ENCODE measurements around the gene PNPLA4. TPM values are rescaled to one million over a fixed set of nuclear protein-coding genes. Genes with fewer than 3 reads are reported as not detected.

The PNPLA4 gene
- total RNA-seq, 4 donors from 2014 or later: 0.83 to 25.5 (median 10.9) TPM

DNA sequence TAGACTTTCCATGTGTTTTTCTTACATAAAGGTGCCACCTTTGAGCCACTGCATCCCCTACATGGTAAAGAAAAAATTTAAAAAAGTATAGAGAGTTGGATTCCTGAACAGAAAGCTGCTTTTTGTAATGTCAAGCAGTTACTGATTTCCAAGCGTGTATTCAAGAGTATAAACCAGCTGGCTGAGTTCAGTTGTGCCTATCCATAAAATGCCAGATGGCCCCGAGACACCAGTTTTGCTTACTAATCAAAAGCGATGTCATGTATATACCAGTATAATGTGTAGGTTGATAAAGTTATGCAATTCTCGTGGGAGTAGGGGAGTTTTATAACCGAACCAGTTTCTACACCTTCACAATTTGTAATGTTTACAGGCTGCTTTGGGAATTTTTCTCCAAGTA lies 26.2 kb upstream of the PNPLA4 start:
- no peak overlapping the region for H3K4me3 ChIP-seq
- no peaks in the 10 kb centered on the region for H3K9me3 ChIP-seq
- H3K27ac ChIP-seq: no peak overlapping the region
- no peaks in the 10 kb centered on the region for H3K27me3 ChIP-seq
- H3K4me1 ChIP-seq: no peaks in the 10 kb centered on the region
- no peak for DNase-seq
- TF ChIP-seq, protein P1, sequence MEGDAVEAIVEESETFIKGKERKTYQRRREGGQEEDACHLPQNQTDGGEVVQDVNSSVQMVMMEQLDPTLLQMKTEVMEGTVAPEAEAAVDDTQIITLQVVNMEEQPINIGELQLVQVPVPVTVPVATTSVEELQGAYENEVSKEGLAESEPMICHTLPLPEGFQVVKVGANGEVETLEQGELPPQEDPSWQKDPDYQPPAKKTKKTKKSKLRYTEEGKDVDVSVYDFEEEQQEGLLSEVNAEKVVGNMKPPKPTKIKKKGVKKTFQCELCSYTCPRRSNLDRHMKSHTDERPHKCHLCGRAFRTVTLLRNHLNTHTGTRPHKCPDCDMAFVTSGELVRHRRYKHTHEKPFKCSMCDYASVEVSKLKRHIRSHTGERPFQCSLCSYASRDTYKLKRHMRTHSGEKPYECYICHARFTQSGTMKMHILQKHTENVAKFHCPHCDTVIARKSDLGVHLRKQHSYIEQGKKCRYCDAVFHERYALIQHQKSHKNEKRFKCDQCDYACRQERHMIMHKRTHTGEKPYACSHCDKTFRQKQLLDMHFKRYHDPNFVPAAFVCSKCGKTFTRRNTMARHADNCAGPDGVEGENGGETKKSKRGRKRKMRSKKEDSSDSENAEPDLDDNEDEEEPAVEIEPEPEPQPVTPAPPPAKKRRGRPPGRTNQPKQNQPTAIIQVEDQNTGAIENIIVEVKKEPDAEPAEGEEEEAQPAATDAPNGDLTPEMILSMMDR (IDR thresholded peaks at IDR 0.05): no peak
- TF ChIP-seq POLR2A (IDR thresholded peaks at IDR 0.05): no peak
- H3K36me3 ChIP-seq: no peaks in the 10 kb centered on the region

DNA sequence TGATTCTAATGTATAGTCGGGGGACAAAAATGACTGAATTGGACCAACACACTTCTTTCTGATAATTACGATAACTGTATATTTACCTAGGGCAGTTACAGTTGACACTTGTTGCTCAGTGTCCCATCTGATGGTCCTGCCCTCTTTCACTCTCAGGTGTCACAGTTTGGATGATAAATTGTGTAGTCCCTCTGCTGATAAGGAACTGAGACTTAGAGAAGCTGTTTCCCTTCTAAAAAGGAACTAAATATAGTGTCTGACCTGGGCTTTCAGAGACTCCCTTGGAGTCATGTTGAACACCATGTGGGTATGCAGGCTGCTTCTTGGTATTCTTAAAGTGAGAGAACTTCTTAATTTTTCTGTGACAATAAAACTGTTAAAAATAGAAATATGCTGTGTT lies 23.7 kb upstream of the PNPLA4 start:
- TF ChIP-seq, protein P1 (IDR thresholded peaks at IDR 0.05): no peak
- no peak for TF ChIP-seq POLR2A (IDR thresholded peaks at IDR 0.05)
- H3K4me3 ChIP-seq: no peak overlapping the region
- no peaks in the 10 kb centered on the region for H3K4me1 ChIP-seq
- H3K27me3 ChIP-seq: no peaks in the 10 kb centered on the region
- no peaks in the 10 kb centered on the region for H3K36me3 ChIP-seq
- no peaks in the 10 kb centered on the region for H3K9me3 ChIP-seq
- no peak overlapping the region for H3K27ac ChIP-seq
- no peak for DNase-seq

DNA sequence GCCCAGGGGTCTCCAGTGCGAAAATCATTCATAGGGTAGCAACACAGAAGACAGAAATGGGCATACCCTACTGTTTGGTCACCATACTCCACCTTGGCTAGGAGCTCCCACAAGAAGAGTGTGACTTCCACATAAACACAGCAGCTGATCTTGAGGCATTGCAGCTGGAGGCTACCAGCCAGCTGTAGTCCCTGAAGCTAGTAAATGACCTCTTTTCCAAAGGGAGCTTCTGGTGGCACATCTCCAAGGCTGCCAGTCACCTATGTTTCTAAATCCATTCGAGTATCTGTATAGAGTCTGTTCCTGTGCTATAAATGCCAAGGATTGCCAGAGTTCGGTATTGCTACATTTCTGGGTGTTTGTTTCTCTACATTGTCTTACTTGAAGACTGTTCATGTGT lies 21.3 kb upstream of the PNPLA4 start:
- no peak for TF ChIP-seq POLR2A (IDR thresholded peaks at IDR 0.05)
- TF ChIP-seq, protein P1 (IDR thresholded peaks at IDR 0.05): no peak

DNA sequence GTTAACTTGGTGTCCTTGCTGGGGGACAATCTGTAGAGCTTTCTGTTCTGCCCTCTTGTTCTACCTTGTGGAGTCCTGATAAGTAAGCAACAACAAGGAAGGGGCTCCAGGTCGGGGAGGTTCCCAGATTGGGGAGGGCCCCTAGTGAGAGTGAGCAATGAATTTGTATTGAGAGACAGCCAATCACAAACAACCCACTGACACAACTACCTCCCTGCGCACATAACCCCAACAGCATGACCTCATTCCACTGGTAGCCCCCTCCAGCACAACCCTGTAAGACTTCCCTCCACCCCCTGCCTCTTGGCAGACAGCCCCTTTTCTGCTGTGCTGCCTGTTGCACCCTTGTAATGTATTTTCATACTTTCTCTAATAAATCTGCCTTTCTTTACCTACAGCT lies 19.7 kb upstream of the PNPLA4 start:
- TF ChIP-seq, protein P1 (IDR thresholded peaks at IDR 0.05): no peak
- TF ChIP-seq POLR2A (IDR thresholded peaks at IDR 0.05): no peak
- H3K27ac ChIP-seq: no peak overlapping the region
- H3K36me3 ChIP-seq: no peaks in the 10 kb centered on the region
- no peak overlapping the region for H3K4me3 ChIP-seq
- no peaks in the 10 kb centered on the region for H3K27me3 ChIP-seq
- H3K4me1 ChIP-seq: no peaks in the 10 kb centered on the region
- DNase-seq: no peak
- no peaks in the 10 kb centered on the region for H3K9me3 ChIP-seq

More for the DNA sequence above, 21.3 kb upstream of the PNPLA4 start:
- H3K27ac ChIP-seq: no peak overlapping the region
- H3K9me3 ChIP-seq: no peaks in the 10 kb centered on the region
- H3K36me3 ChIP-seq: no peaks in the 10 kb centered on the region
- H3K4me3 ChIP-seq: no peak overlapping the region
- DNase-seq: no peak
- H3K27me3 ChIP-seq: no peaks in the 10 kb centered on the region
- no peaks in the 10 kb centered on the region for H3K4me1 ChIP-seq

DNA sequence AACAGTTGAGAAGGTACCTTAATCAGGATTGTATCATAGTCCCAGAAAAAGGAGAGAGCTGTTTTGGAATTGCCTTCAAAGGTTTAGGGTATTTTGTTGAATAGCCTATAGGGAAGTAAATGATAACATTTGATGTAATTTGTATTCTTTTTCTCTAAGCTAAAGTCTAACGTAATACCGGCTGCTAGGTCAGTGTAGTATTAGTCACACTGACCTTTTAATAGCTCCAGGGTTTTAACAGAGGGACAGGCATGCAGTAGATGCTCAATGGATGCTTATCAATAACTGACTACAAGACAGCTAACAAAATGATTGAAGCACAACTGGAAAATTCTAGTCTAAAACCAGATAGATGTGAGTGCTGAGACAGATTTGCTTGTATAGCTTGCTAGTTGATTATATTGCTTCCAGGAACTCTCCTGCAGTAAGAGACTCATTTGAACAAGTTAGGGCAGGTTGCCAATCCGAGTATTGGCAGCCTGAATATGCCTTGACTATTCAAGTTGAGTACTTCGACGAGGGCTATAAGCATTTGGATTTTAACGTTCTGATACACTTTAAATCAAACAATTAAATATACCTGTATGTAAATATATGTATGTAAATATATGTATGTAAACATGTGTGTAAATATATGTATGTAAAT lies 16.5 kb upstream of the PNPLA4 start:
- Histone ChIP-seq H3K9me3 (no peaks in the 10 kb centered on the region), H3K27ac (no peak overlapping the region), H3K36me3 (no peaks in the 10 kb centered on the region), H3K27me3 (no peaks in the 10 kb centered on the region), H3K4me3 (no peak overlapping the region), H3K4me1 (no peaks in the 10 kb centered on the region)
- TF ChIP-seq, protein P1 (IDR thresholded peaks at IDR 0.05): no peak
- TF ChIP-seq POLR2A (IDR thresholded peaks at IDR 0.05): no peak
- DNase-seq: no peak

Data from Peyer's patch (tissue), 4 donors.